Mucosa of descending colon (tissue), 3 donors: ENCODE measurements around the gene LYRM4. TPM values are rescaled to one million over a fixed set of nuclear protein-coding genes. Genes with fewer than 3 reads are reported as not detected.

Experiments
- ATAC-seq: fragments of 200-7000 bp; cut with Tn5 transposase; one replicate; pipeline ENCODE4 v1.9.1; 2020; ENCODE audit warnings: mild to moderate bottlenecking, moderate library complexity
- DNase-seq, 3 donors: peaks; one replicate each; pipeline ENCODE4 v3.0.0-alpha.2; 2020
- H3K36me3 ChIP-seq: fragments of 200-600 bp; one replicate; pipeline ENCODE4 v1.8.0; 2021; ENCODE audit warnings: low read depth, mild to moderate bottlenecking
- H3K4me1 ChIP-seq: fragments of 200-600 bp; one replicate; pipeline ENCODE4 v1.8.0; 2021; ENCODE audit warnings: low read depth, mild to moderate bottlenecking
- H3K4me3 ChIP-seq: fragments of 200-600 bp; one replicate; pipeline ENCODE4 v1.8.0; 2021; ENCODE audit warnings: mild to moderate bottlenecking
- H3K9me3 ChIP-seq: fragments of 200-600 bp; one replicate; pipeline ENCODE4 v1.8.0; 2021; ENCODE audit warnings: mild to moderate bottlenecking
- intact Hi-C, 2 donors: fragments of 100-400 bp; cut with DNase I in 1 of 2; cut with micrococcal nuclease in 1 of 2; formaldehyde crosslinking; loops; one replicate each; pipeline versions ENCODE4 v1.11.0 to v1.11.1; 2022; cut with DNase I, micrococcal nuclease
- total RNA-seq, 3 donors: library from RNA; stranded (reverse); fragmentation: NEBNext Ultra II Directional in 2 of 3; extraction: Animal tissue kit (Norgen Biotek cat#: 25700) in 2 of 3; gene quantifications; one replicate each; pipeline versions ENCODE4 v1.2.1 to v1.2.4, GENCODE V29; 2021 to 2023
- TF ChIP-seq, protein P1 (sequence below): fragments of 200-600 bp; IDR thresholded peaks from one replicate; pipeline ENCODE4 v1.8.0; 2022; ENCODE audit warnings: antibody characterized with exemption, mild to moderate bottlenecking
- donor health status: DM: no; HTN: no; CAD: no; lungs with moderate emphysema.
- donor health status: DM: no; HTN: no; CAD: no.
- donor health status: DM: no; HTN: yes; CAD: no.

Gene LYRM4
- total RNA-seq, 3 donors from 2014 or later, result 13.6 to 19.8 (median 13.9) TPM

DNA sequence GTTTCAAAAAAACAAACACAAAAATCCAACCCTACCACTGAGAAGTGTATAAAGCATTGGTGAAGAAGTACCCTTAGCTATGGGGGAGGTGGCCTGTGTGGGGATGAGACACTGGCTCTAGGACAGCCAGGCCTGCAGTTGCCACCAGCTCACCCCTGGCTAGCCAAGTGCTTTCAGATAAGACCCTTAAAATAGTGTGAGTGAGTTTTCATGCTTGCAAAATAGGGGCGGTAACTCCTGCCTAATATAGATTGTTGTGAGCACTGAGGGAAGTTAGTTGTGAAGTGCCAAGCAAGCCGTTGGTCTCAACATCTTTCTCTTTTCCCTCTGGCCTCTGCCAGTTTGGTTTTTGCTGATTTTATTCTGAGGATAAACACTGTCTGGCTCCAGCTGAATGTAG is 164.3 kb downstream of the LYRM4 start:
- TF ChIP-seq, protein P1, sequence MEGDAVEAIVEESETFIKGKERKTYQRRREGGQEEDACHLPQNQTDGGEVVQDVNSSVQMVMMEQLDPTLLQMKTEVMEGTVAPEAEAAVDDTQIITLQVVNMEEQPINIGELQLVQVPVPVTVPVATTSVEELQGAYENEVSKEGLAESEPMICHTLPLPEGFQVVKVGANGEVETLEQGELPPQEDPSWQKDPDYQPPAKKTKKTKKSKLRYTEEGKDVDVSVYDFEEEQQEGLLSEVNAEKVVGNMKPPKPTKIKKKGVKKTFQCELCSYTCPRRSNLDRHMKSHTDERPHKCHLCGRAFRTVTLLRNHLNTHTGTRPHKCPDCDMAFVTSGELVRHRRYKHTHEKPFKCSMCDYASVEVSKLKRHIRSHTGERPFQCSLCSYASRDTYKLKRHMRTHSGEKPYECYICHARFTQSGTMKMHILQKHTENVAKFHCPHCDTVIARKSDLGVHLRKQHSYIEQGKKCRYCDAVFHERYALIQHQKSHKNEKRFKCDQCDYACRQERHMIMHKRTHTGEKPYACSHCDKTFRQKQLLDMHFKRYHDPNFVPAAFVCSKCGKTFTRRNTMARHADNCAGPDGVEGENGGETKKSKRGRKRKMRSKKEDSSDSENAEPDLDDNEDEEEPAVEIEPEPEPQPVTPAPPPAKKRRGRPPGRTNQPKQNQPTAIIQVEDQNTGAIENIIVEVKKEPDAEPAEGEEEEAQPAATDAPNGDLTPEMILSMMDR, result no peak
- no peak for DNase-seq
- H3K9me3 ChIP-seq, result no peaks in the 10 kb centered on the region
- no peak overlapping the region for H3K4me3 ChIP-seq
- H3K4me1 ChIP-seq, result no peaks in the 10 kb centered on the region
- ATAC-seq, result no peak
- H3K36me3 ChIP-seq, result no peaks in the 10 kb centered on the region
- intact Hi-C loops, result no loop called here

- intact Hi-C loops, result no loop called here
- no peak for ATAC-seq
- Histone ChIP-seq H3K36me3 (no peaks in the 10 kb centered on the region), H3K4me3 (no peak overlapping the region), H3K9me3 (no peaks in the 10 kb centered on the region), H3K4me1 (no peaks in the 10 kb centered on the region)
- no peak for DNase-seq
- TF ChIP-seq, protein P1, result no peak
Observed at GRCh38 chr6:5095236-5095635, 165.5 kb downstream of the LYRM4 start.

DNA sequence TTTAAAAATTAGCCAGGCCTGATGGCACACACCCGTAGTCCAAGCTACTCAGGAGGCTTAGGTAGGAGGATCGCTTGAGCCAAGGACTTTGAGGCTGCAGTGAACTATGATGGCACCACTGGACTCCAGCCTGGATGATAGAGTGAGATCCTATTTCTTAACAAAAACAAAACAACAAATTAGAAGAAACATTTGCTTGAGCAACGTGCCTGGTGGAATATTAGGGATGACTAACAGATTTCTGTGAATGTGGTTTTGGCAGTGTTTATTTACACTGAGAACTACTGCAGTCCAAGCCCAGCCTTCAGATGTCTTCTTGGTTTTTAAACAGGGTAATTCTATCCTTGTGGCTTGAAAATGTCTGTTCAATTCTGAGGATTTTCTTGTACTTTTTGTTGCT is 166.4 kb downstream of the LYRM4 start:
- ATAC-seq (peak; percentile 19), DNase-seq (no peak)
- TF ChIP-seq, protein P1, result no peak
- Histone ChIP-seq H3K9me3 (no peaks in the 10 kb centered on the region), H3K4me3 (no peak overlapping the region), H3K36me3 (no peaks in the 10 kb centered on the region), H3K4me1 (no peaks in the 10 kb centered on the region)
- intact Hi-C loops, result no loop called here

- H3K36me3 ChIP-seq, result no peaks in the 10 kb centered on the region
- no peaks in the 10 kb centered on the region for H3K9me3 ChIP-seq
- TF ChIP-seq, protein P1, result no peak
- no peak for DNase-seq
- H3K4me1 ChIP-seq, result no peaks in the 10 kb centered on the region
- no peak for ATAC-seq
- intact Hi-C loops, result no loop called here
- no peak overlapping the region for H3K4me3 ChIP-seq
Observed at GRCh38 chr6:5093231-5094015, 167.3 kb downstream of the LYRM4 start.

DNA sequence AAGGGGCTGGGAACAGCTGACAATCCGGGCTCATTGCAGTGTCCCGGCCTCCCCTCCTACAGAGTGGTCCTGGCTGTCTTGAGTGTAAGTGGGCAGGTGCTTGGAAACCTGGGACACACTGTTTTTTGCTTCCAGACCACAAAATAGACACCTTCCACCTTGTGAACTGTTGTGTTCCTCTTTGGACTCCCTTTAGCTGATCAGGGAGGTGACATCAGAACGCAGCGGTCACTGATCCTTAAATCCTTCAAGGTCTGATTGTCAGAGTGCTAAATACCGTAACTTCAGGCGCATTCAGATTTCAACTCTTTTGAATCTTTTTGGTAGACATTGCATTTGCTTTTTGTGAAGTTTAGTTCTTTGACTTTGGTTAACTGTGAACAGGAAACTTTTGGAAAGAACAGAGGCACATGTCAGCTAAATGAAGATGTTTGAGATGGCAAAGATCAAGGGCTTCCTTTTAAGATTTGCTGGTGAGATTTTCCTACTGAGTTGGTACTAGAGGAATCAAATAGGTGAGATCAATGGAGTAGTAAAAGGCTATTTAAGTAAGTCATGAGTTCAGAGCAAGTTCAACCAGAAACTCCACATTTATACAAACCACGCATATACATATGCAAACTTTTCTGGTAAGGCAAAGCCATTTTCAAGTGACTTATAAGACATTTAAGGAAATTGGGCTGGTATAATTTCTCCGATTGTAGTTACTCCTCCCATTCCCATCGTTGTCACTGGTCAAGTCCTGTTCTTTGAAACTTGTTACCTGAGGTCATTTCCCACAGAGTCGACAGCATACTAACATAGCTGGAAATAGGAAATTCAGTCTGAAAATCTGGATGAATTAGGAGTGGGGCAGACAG is 169.3 kb downstream of the LYRM4 start:
- Histone ChIP-seq H3K4me3 (no peak overlapping the region), H3K36me3 (no peaks in the 10 kb centered on the region), H3K4me1 (peaks cover 2% of the 10 kb centered on the region), H3K9me3 (no peaks in the 10 kb centered on the region)
- DNase-seq, result no peak
- TF ChIP-seq, protein P1, result no peak
- intact Hi-C loops, result no loop called here
- no peak for ATAC-seq
